ENCODE measurements around the gene NFIB.

The NFIB gene

DNA sequence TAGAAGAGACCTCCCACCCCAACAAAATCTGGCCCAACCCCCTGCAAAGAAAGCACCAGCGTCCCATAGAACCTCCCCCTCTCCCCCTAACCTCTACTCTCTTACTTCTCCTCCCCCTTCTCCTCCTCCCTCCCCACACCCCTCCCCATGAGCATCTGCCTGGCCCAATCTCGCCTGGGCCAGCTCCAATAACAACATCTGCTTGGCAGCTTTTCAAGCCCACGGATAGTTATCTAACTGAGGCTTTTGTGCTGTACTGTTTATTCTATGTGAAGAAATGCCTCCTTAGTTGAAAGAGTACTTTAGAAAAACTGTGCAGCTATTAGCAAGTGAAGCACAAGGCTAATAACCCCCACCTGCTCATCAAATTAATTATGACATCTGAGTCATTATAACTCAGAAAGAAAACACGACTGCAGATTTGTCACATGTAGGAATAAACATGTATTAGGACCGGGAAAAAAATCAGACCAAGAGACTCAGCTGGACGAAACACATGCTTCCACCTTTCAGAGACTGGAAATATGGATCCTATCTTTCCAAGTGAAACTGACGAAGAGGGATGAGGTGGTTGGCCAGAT is 42.8 kb downstream of the NFIB start:
- no peak for DNase-seq

DNA sequence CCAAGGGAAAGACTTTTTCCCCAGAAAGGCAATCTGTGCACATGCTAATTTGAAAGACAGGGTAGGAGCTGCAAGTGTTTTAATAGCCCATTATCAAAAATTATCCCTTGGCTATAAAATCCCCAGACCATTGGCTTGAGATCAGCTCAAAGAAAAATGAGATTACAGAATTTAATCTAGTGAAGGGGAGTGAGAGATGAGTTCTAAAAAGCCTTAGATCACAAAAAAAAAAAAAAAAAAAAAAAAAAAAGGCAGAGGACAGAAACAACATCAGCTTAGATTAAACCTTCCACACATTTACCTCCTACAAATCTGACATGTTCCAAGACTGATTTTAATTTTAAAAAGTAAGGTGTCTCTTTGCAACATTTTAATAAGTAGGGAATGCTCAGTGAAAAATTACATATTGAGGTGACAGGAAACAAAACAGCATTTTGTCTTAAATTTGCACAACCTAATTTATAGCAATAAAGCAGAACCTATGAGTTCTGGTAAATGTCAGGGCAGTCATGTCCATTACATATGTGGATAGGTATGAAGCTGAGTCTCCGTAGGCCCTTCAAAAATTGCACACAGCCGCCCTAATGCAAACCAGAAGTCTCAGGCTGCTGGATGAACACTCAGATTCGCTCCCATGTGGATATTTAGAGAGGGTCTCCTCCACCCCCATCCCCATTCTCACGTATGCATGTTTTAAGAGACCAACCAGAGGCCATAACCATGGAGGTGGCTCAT is 43.4 kb downstream of the NFIB start:
- DNase-seq, result no peak

DNA sequence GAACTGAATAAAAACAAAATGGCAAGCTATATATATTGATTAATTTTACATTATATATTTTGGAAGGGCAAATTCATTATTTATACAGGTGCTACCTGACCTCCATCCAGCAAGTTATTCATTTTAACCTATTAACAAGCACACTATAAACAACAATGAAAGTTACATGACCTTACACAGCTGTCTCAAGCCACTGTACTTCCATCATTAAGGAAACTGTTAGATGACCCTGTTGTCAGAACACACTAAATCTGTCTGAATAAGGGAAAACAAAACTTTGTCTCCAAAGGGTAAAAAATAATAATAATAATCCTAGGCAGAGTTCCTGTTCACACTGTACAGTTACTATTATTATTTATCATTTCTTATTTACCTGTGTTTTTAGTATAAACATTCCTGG is 44.0 kb downstream of the NFIB start:
- no peak for DNase-seq

DNA sequence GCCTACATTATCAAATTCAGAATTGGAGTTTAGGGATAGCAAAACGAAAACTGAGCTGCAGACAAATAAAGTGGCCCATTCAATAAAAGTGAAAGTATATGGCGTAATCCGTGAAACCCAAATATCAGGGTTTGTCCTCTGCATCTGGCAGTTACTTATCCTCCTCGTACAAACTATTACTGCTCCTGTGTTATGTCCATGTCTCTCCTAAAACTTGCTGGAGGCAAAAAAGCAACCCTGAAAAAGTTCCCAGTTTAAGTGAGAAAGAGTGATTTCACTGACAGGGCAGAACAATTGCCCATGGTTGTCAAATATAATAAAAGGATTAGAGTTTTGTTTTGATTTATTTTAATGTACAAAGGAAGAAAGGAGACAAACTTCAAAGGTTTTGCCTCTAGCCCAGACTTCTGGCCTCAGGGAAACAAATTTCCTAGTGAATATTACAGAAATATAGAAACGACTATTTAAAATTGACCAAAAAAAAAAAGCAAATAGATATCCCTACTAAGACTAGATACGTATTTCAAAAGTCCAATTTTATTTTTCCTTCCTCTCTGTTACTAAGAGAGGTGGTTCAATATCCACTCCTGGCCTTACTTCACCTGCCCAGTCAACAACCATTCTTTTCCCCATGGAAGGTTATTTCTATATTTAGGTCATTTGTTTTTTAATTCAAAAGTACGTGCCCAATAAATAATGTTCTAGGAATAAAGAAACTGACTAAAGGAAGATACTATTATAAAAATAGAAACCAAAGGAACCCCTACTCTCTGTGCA is 50.0 kb downstream of the NFIB start:
- no peak for DNase-seq

DNA sequence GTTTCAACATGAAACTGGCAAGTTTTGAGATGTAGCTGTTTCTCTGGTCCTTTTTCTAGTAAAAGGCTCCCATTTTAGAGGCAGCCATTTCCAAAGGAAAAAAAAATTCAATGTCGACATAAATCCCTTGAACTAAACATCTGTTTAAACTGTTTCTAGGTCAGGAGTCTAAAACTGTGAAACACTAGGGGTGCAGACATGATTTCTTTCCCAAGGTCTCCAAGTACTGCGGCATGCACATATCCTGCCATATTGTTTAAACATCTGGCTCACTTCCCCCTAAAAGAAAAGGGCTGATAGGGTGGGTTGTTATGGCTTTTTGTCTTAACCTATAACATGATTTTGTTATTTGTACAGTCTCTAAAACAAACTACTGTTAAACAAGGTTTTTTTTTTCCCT is 51.1 kb downstream of the NFIB start:
- DNase-seq, result no peak

DNA sequence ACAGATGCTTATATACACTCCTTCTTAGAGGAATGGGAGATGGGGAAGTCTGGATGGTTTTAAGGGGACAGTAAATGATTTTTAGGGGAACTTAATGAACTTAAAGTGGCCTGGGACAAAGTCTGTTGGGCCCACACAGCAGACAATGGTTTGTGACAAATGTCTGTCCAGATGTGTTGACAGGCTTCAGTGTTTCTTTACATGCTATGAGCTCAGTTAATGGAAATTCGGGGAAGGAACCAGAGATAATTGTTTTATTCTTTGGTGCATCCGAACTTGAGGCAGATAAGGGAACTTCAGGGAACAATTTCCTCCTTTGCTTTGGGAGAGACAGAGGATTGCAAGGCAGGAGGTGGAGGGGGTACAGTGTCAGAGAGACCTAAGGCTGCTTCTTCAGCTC is 52.3 kb downstream of the NFIB start:
- no peak for DNase-seq

DNA sequence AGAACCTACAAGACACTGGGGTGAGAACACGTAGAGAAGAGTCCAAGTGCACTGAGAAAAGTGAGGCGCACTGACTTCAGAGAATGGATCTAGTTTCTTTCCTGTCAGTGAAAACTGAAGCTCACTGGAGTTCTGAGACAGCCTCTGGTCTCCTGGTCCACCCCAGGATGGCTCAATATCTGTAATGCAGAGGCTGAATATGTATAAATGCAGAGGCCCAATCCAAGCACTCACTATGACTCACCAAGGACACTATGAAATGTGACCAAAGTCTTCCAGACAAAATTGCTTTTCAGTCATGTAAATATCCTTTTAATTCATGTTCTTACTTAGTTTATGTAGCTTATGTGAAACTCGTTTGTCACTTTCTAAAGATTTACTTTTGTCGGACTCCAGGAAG is 53.8 kb downstream of the NFIB start:
- no peak for DNase-seq

DNA sequence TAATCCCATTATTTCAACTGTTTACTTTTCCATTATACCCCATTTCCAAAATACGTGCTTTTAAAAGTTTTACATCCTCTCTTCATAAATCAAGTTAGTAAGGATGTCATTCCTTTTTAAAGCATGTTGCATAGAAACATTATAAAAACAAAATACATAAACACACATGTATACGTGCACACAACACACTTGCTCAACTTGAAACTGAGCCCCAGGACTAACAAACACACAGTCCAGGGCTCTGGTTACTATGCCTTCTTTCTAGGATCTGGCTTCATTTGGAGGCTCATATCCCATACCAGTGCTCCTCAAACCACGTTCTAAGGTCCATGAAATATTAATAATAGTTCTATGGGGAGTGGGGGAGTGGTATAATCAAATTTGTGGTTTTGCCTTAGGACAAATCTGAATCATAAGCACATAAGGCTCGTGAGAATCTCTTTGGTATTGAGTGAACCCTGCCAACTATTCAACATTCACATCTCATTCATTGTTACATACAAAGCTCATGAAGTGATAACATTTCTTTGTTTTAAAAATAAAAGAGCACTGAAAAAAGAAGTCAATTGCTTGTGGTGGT is 55.2 kb downstream of the NFIB start:
- DNase-seq, result no peak

DNA sequence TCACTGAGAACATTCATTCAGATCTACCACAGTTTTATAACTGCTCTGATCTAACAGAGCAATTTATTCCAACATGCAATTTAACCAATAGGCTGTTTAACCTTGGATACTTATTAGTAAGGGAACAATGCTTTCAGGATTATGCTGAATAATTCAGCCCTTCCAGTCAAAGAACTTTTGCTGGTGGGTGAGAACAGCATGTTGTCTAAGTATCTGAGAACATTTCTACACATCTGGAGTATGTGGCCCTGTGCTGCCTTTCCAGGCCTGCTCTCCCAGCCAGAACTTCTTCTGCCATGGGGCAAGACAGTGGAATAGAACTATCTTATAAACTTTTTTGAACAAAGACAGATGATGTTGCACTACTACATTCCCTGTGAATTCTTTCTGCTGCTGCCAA is 55.8 kb downstream of the NFIB start:
- no peak for DNase-seq

DNA sequence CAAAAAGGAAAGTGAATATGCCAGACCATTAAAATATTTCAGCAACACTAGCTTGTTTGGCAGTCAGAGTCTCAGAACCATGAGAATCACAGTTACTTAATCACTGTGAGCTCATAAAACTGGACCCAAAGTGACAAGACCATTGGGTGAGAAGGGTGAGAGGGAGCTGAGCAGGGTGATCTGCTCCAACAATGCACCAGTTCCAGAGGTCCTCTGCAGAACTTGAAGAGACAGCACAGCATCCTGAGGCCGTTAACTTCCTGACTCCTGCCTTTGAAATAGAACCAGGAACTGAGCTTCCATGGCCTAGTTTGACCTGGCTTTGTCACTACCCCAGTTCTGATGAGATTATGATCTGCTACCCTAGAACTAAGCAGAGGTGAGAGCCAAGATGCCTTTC is 57.4 kb downstream of the NFIB start:
- no peak for DNase-seq

DNA sequence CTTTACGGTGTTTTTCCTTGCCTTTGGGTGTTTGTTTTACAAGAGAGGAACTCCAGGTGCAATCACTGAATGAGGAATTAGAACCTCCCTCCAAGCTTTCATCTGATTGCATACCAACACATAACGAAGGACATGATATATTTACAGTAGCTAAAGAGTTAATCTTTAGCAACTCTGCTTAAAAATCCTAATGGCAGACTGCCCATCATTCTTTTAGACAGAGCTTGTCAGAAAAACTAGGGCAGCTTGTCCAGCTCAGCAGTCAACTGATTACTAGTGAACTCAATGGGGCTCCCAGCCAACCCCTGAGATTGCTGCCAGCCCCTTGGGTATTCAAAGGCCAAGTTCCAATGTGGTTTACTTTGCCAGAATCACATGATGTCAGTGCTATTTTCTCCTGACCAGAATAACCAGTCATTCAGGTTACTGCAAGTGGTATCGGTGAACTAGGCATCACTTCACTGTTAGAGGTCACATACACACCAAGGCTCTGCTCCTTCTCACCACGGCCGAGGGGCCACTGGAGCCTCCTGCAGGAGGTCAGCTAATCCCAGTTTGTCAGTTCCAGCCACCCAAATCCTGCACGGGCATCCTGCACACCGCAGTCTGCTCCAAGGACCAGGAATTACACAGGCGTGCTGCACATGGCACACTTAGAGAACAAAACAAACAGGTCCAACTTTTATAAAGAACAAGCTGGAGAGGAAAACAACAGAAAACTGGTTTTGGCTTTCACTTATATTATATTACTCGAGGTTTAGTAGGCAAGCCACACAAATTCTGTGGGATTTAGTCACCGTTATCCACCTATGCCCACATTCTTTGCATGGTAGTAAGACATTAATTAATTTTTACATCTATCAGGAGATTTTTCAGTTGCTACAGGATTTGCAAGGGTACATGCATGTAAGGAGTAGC is 62.5 kb downstream of the NFIB start:
- DNase-seq, result no peak

DNA sequence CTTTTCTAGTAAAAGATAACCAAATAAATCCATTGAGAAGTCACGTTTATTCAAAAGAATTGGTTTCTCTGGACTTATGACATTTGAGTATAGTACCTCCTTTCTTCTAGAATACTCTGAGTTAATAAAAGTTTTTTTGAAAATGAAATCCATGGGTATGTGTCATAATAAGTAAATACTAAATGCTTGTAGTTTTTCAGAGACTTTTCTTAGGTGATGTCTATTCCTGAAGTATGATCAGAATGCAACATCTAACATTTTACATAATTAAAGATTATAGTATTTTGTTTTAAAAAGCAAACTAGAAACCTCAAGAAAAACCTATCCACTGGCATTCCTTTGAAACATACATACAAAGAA is 63.2 kb downstream of the NFIB start:
- no peak for DNase-seq

DNA sequence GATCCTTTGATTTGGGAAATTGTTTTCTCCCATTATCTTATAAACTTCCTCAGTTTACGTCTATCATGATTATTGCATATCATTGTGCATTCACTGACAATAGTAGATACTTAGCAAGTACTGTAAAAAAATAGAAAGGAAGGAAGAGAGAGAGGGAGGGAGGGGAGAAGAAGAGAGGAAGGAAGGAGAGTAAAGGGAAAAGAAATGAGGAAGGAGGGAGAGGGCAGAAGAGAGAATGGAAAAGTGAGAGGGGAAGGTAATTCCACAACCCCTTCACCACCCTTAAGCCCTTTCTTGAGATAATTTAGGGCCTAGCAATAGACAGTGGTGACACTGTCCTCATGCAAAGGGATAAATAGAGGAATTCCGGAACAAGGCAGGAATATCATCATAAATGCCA is 64.4 kb downstream of the NFIB start:
- no peak for DNase-seq

DNA sequence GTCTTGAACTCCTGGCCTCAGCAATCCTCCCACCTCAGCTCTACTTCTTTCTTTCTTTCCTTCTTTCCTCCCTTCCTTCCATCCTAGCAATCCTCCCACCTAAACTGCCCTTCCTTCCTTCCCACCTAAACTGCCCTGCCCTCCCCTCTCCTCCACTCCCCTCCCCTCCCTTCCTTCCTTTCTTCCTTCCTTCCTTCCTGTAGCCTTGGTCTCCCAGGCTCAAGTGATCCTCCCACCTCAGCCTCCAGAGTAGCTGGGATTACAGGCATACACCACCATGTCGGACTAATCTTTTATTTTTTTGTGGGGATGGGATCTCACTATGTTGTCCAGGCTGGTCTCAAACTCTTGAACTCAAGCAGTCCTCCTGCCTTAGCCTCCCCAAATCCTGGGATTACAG is 65.8 kb downstream of the NFIB start:
- DNase-seq, result no peak

DNA sequence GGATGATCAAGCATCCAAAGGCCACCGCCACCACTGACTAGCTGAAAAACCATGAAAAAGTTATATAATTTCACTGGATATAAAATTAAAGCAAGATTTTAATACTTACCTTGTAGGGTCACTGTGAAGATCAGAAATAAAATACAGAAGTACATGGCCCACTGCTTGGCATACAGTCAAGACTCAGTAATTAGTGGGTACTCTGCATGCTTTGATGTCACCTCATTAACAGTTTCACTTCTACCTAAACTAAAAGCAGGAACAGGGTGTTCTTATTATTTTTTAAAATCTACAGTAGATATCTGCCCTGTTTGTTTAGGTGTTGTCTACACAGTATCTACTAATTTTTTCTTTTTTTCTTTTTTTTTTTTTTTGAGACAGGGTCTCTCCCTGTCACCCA is 66.4 kb downstream of the NFIB start:
- no peak for DNase-seq

DNA sequence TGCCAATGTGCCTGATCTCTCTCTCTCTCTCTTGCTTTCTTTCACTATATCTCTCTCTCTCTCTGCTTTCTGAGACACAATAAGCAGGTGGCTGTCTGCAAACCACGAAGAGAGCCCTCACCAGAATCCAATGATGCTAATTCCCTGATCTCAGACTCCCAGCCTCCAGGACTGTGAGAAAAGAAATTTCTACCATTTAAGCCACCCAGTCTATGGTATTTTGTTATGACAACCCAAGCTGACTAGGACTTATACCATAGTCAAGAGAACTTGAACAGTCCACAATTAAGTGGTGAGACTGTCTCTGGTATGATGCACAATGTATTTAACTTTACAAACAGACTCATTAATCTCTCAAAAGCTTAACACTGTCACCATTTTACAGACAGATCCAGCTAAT is 67.0 kb downstream of the NFIB start:
- DNase-seq, result no peak

DNA sequence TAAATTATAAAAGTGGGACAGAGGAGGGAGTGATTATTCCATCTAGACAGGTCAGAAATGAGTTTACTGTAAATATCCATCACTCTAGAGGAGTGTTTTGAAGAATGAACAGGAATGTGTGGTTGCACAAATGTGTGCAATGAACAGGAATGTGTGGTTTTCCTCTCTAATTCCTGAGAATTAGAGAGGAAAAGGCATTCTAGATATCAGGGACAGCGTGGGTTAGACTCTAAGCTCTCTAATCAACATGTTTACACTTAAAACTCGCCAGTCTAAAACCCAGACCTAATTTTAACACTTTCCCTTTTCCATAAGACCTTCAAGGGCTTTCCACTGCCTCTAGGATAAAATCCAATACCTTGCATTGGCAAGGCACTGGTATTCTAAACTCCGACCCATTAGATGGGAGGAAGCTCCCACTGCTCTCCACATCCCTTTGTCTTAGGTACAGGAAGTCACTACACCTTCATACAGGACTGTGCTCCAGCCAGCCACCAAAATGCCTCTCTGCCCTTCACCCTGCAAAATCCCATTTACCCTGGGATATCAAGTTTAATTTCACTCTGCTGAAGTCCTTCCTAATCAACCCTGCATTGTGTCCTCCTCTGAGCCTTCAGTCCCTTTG is 67.9 kb downstream of the NFIB start:
- DNase-seq, result no peak

DNA sequence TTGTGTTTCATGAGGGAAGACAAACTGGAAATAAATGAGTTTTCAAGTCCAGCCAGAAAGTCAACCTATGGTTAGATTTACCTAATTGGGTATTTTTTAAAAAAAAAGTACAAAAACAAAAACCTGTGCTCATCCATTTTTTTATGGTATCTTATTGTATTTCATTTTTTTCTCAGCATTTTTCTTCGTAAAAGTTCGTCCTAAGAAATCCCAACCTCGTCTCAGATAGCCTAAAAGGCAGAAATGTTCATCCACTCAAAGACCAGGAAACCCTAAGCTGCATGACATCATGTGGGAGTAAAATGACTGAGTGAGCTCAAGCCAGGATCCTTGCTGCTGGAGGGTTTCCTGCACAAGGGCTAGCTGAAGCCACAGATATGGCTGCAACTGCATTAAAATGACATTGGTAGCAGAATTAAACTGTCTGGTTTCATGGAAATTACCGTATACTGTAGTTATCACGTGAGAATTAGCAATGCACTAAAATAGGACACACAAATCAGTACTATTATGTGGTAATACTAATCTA is 70.4 kb downstream of the NFIB start:
- DNase-seq, result no peak

DNA sequence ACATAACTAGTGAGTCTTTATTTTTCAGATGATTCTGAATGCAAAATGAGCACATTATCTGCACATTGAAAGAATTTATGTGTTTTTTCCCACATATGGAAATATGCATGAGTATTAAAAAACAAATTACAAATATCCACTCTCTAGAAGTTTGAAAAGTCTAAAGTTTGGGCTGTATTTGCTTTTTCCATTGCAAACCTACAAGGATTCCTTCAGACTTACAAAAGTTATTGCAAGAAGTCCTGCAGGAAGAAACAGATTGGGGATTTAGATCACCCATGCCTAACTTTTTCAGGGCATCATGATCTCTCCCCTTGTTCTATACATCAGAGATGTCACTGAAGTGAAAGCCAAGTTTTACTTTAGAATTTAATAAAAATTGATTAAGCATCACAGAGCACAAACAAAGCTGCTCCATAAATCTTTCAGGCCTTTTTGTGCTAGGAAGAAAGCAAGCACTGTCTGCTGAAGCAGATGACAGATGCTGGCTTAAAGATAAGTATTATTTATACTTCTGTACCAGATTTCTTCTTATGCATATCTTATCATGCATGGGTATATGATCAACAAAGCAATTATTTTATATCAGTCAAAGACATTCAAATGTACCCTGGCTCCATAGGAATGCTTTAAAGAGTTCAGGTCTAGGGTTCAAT is 71.7 kb downstream of the NFIB start:
- DNase-seq, result no peak

DNA sequence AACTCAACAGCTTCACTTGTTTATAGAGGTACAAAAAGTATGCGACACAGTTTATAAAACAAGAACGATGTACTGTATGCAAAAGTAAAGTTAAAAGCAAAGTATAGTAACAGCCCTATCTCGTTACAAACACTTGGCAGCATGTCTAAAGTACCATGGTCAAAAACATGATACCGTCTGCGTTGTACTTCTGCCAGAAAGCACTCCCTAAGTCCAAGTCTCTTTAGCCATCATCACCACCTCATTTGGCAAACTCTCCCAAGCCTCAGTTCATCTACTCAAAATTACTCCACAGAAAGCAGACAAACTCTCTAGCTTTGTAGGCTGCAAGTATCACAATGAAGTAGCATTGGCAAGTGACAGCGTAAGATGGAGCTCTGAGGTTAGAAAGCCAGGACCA is 73.4 kb downstream of the NFIB start:
- no peak for DNase-seq

DNA sequence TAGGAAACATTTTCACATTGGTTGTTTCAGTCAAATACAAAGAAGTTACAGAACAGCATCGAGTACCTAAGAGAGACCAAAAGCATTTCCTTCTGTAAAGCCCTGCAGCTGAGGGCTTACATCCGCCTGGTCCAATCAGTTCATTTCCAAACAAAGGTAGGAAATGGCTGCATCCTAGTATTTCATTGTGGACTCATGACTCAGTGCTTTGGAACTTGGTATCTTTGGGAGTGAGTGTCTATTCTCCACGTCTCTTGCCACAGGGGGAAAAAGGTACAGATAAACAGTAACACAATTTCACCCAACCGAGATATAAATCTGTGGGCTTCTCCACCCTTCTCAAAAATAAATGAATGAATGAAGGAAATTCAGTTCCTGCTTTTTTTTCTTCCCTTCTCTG is 75.4 kb downstream of the NFIB start:
- no peak for DNase-seq

DNA sequence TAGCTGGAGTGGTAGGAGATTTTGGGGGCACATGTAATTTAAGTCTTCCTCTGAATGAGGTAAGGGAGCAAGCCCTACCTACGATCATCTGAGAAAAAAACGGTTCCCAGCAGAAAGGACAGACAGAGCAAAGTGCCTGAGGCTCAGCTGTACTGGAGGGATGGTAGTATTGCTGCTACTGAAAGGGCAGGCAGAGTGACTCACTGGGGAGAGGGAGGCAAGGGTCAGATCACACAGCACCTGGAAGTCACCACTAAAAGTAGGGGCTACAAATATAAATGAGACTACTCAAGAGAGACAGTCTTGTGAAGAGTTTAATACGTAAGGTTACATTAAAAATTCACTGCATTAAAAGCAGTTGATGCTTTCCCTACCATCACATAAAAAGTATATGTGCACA is 75.9 kb downstream of the NFIB start:
- no peak for DNase-seq

Measured in activated effector memory CD4-positive, alpha-beta T cell treated with anti-CD3 and anti-CD28 coated beads, Interleukin-2, amount 50 U/mL, for 16 hours (primary cell).